K562 (cell line): ENCODE results near the gene ASCL2. TPM values are rescaled to one million over a fixed set of nuclear protein-coding genes. Genes with fewer than 3 reads are reported as not detected.

Experiments used
- FOSL1 ChIP-seq: fragments of 200-800 bp; sonication (Bioruptor generic); conservative IDR thresholded peaks from 2 replicates; pipeline ENCODE4 v1.6.1; 2016; ENCODE audit warnings: missing genetic modification characterization, missing compliant biosample characterization
- GTF2A2 ChIP-seq: IDR thresholded peaks from 2 replicates; pipeline ENCODE4 v1.6.1; 2016; ENCODE audit warnings: mild to moderate bottlenecking, missing genetic modification characterization, missing compliant biosample characterization
- IRF2 ChIP-seq: sonication (generic); formaldehyde crosslinking; IDR thresholded peaks from 2 replicates; pipeline ENCODE4 v1.8.1; 2022; ENCODE audit warnings: mild to moderate bottlenecking, missing genetic modification reagents
- KLF10 ChIP-seq: fragments of 250-450 bp; sonication (Bioruptor Pico); IDR thresholded peaks from 2 replicates; pipeline ENCODE4 v1.6.1; 2021; ENCODE audit warnings: matching md5 sums
- KLF13 ChIP-seq: fragments of 450-650 bp; IDR thresholded peaks from 2 replicates; pipeline ENCODE4 v1.6.1; 2016; ENCODE audit warnings: missing genetic modification characterization, low read depth, mild to moderate bottlenecking, missing compliant biosample characterization, moderate library complexity, borderline replicate concordance
- MEF2D ChIP-seq: conservative IDR thresholded peaks from 2 replicates; pipeline ENCODE4 v1.6.1; 2016; ENCODE audit warnings: low read depth, missing genetic modification characterization, missing compliant biosample characterization
- NCOA2 ChIP-seq, 2 experiments: fragments of 450-650 bp; IDR thresholded peaks; 2 replicates each; pipeline ENCODE4 v1.6.1; 2018; ENCODE audit warnings: mild to moderate bottlenecking in 2 of 2, moderate library complexity in 1 of 2; ENCODE audit not compliant: partially characterized antibody in 2 of 2
- NFIX ChIP-seq: fragments of 250-450 bp; sonication (Bioruptor Pico); IDR thresholded peaks from 2 replicates; pipeline ENCODE4 v1.4.0; 2020; ENCODE audit warnings: low read depth, mild to moderate bottlenecking, moderate library complexity
- PHF20 ChIP-seq: fragments of 450-650 bp; IDR thresholded peaks from 2 replicates; pipeline ENCODE4 v1.6.1; 2018; ENCODE audit not compliant: partially characterized antibody
- POLR3G ChIP-seq: IDR thresholded peaks from 2 replicates; pipeline ENCODE4 v1.6.1; 2011; ENCODE audit not compliant: insufficient read length, insufficient replicate concordance; ENCODE audit errors: extremely low read depth
- SMARCA5 ChIP-seq: fragments of 450-650 bp; IDR thresholded peaks from 2 replicates; pipeline ENCODE4 v1.6.1; 2016
- ZNF133 ChIP-seq: fragments of 250-450 bp; sonication (Bioruptor Pico); IDR thresholded peaks from 2 replicates; pipeline ENCODE4 v1.4.0; 2020; ENCODE audit warnings: mild to moderate bottlenecking
- ZNF766 ChIP-seq: fragments of 200-800 bp; sonication (Bioruptor generic); conservative IDR thresholded peaks from 2 replicates; pipeline ENCODE4 v1.6.1; 2016; ENCODE audit warnings: missing genetic modification characterization, missing compliant biosample characterization
- polyA plus RNA-seq, 8 experiments: library from polyadenylated mRNA; depleted of rRNA in 4 of 8; stranded (reverse) in 5 of 8; unstranded in 3 of 8; fragments of >200 nt; fragmentation: Nextera tagmentation in 2 of 8; fragmentation: Illumina TruSeq in 1 of 8; extraction: Ambion mirVana in 2 of 8; extraction: Trizol in 1 of 8; gene quantifications; 2 replicates each; pipeline versions ENCODE4 v1.2.1 to v1.2.3, GENCODE V29; 2011 to 2014; ENCODE audit warnings: inconsistent platforms in 1 of 8, missing spikeins in 1 of 8
- total RNA-seq, 7 experiments: library from RNA; depleted of rRNA in 6 of 7; stranded (reverse); fragments of >200 nt in 6 of 7; fragmentation: Illumina TruSeq in 2 of 7; extraction: Trizol in 2 of 7; gene quantifications; 2 replicates each; pipeline versions ENCODE4 v1.2.1 to v1.2.3, GENCODE V29; 2011 to 2021; ENCODE audit warnings: low replicate concordance in 1 of 7
- TF ChIP-seq, protein P1 (sequence below): fragments of 450-650 bp; IDR thresholded peaks from 2 replicates; pipeline ENCODE4 v1.6.1; 2016; ENCODE audit warnings: mild to moderate bottlenecking
- TF ChIP-seq, protein P2 (sequence below): sonication (generic); formaldehyde crosslinking; IDR thresholded peaks from 2 replicates; pipeline ENCODE4 v1.8.1; 2023; ENCODE audit warnings: mild to moderate bottlenecking, missing genetic modification reagents
- TF ChIP-seq, protein P3 (sequence below): fragments of 200-800 bp; sonication (Bioruptor generic); IDR thresholded peaks from 2 replicates; pipeline ENCODE4 v1.6.1; 2017; ENCODE audit warnings: missing genetic modification characterization, missing compliant biosample characterization
- TF ChIP-seq, protein P4 (sequence below): fragments of 450-650 bp; IDR thresholded peaks from 2 replicates; pipeline ENCODE4 v1.6.1; 2017; ENCODE audit warnings: mild to moderate bottlenecking, moderate library complexity
- TF ChIP-seq, protein P5 (sequence below): fragments of 250-450 bp; sonication (Bioruptor Pico); IDR thresholded peaks from 2 replicates; pipeline ENCODE4 v1.5.0; 2020; ENCODE audit warnings: mild to moderate bottlenecking, borderline replicate concordance

ASCL2 gene
- total and polyA plus RNA-seq, 9 of the 15 experiments (the other 6 are each of a cell fraction or from before 2014, with no cell fraction given): 0.11 to 1.4 (median 0.36) TPM; not detected in 2

DNA sequence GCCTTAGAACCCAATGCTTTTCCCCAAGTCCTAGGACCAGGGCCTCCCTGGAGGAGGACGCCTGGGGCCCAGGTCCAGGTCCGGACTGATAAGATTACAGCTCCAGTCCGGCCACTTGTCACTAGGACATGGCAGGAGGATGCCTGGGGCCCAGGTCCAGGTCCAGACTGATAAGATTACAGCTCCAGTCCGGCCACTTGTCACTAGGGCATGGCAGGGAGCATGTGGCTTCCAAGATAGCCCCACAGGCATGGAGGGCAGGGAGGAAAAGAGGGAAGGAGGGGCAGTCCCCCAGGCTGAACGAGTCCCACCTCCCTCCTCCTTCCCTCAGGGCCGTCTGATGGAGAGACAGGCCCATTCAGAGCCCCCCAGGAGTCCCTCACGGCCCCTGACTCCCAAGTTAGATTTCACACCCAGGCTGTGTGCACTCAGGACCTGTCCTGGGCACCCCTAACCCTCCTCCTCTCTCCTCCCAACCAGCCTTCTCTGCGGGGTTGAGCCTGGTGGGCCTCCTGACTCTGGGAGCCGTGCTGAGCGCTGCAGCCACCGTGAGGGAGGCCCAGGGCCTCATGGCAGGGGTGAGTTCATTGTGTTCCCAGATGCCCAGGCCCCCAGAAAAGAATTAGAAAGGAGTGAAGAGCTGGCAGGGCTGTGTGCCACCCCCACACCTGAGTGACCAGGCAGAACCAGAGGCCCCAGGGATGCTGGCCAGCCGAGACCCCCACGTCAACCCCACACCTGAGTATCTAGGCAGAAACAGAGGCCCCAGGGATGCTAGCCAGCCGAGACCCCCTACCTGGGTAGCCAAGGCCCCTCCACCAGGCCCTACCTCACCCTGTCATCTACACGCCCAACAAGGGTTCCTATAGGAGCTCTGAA lies 33.5 kb upstream of the ASCL2 start (continued):
- TF ChIP-seq, protein P1, sequence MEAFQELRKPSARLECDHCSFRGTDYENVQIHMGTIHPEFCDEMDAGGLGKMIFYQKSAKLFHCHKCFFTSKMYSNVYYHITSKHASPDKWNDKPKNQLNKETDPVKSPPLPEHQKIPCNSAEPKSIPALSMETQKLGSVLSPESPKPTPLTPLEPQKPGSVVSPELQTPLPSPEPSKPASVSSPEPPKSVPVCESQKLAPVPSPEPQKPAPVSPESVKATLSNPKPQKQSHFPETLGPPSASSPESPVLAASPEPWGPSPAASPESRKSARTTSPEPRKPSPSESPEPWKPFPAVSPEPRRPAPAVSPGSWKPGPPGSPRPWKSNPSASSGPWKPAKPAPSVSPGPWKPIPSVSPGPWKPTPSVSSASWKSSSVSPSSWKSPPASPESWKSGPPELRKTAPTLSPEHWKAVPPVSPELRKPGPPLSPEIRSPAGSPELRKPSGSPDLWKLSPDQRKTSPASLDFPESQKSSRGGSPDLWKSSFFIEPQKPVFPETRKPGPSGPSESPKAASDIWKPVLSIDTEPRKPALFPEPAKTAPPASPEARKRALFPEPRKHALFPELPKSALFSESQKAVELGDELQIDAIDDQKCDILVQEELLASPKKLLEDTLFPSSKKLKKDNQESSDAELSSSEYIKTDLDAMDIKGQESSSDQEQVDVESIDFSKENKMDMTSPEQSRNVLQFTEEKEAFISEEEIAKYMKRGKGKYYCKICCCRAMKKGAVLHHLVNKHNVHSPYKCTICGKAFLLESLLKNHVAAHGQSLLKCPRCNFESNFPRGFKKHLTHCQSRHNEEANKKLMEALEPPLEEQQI: peak; percentile 79; the same call in 1 of the 2 replicates
- TF ChIP-seq MEF2D (tag) (no peak), POLR3G (no peak), FOSL1 (peak; percentile 54; the same call in 1 of the 2 replicates), GTF2A2 (tag) (no peak), NCOA2 (IDR thresholded peaks at IDR 0.05; ENCODE audit: partially characterized antibody in 2 of 2) (no peak), ZNF133 (no peak), KLF10 (CRISPR knock-in tag) (no peak), IRF2 (CRISPR knock-in tag) (no peak), ZNF766 (peak; percentile 94), KLF13 (tag) (no peak), NFIX (no peak), SMARCA5 (no peak), PHF20 (no peak)
- TF ChIP-seq, protein P2, sequence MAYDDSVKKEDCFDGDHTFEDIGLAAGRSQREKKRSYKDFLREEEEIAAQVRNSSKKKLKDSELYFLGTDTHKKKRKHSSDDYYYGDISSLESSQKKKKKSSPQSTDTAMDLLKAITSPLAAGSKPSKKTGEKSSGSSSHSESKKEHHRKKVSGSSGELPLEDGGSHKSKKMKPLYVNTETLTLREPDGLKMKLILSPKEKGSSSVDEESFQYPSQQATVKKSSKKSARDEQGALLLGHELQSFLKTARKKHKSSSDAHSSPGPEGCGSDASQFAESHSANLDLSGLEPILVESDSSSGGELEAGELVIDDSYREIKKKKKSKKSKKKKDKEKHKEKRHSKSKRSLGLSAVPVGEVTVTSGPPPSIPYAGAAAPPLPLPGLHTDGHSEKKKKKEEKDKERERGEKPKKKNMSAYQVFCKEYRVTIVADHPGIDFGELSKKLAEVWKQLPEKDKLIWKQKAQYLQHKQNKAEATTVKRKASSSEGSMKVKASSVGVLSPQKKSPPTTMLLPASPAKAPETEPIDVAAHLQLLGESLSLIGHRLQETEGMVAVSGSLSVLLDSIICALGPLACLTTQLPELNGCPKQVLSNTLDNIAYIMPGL (CRISPR knock-in tag): no peak
- TF ChIP-seq, protein P3, sequence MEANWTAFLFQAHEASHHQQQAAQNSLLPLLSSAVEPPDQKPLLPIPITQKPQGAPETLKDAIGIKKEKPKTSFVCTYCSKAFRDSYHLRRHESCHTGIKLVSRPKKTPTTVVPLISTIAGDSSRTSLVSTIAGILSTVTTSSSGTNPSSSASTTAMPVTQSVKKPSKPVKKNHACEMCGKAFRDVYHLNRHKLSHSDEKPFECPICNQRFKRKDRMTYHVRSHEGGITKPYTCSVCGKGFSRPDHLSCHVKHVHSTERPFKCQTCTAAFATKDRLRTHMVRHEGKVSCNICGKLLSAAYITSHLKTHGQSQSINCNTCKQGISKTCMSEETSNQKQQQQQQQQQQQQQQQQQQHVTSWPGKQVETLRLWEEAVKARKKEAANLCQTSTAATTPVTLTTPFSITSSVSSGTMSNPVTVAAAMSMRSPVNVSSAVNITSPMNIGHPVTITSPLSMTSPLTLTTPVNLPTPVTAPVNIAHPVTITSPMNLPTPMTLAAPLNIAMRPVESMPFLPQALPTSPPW (CRISPR knock-in tag): peak; percentile 99
- TF ChIP-seq, protein P4, sequence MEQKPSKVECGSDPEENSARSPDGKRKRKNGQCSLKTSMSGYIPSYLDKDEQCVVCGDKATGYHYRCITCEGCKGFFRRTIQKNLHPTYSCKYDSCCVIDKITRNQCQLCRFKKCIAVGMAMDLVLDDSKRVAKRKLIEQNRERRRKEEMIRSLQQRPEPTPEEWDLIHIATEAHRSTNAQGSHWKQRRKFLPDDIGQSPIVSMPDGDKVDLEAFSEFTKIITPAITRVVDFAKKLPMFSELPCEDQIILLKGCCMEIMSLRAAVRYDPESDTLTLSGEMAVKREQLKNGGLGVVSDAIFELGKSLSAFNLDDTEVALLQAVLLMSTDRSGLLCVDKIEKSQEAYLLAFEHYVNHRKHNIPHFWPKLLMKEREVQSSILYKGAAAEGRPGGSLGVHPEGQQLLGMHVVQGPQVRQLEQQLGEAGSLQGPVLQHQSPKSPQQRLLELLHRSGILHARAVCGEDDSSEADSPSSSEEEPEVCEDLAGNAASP: no peak
- TF ChIP-seq, protein P5, sequence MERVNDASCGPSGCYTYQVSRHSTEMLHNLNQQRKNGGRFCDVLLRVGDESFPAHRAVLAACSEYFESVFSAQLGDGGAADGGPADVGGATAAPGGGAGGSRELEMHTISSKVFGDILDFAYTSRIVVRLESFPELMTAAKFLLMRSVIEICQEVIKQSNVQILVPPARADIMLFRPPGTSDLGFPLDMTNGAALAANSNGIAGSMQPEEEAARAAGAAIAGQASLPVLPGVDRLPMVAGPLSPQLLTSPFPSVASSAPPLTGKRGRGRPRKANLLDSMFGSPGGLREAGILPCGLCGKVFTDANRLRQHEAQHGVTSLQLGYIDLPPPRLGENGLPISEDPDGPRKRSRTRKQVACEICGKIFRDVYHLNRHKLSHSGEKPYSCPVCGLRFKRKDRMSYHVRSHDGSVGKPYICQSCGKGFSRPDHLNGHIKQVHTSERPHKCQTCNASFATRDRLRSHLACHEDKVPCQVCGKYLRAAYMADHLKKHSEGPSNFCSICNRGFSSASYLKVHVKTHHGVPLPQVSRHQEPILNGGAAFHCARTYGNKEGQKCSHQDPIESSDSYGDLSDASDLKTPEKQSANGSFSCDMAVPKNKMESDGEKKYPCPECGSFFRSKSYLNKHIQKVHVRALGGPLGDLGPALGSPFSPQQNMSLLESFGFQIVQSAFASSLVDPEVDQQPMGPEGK (CRISPR knock-in tag): no peak
